Mononuclear cell (primary cell): ENCODE data around the gene RNASE4. TPM values are rescaled to one million over a fixed set of nuclear protein-coding genes. Genes with fewer than 3 reads are reported as not detected.
"Not testable (repeated sequence)": the region's sequence is repeated elsewhere in the genome, so short reads cannot be mapped to it uniquely, and the experiment has no call there.

Experiments
- H3K27me3 ChIP-seq: 2 replicates; pipeline ENCODE4 v1.6.0; 2011; ENCODE audit warnings: low read length, control low read depth; ENCODE audit not compliant: insufficient read depth
- H3K4me1 ChIP-seq: 2 replicates; pipeline ENCODE4 v1.5.1; 2011; ENCODE audit warnings: mild to moderate bottlenecking, low read length, control low read depth; ENCODE audit not compliant: insufficient read depth
- H3K4me3 ChIP-seq: 2 replicates; pipeline ENCODE4 v1.5.1; 2011; ENCODE audit warnings: mild to moderate bottlenecking, low read length, moderate library complexity
- H3K9me3 ChIP-seq: 2 replicates; pipeline ENCODE4 v1.5.1; 2011; ENCODE audit warnings: low read depth, mild to moderate bottlenecking, control low read depth, low read length
- total RNA-seq: library from RNA; depleted of rRNA; stranded (reverse); fragments of >200 nt; gene quantifications from one replicate; pipeline ENCODE4 v1.2.3, GENCODE V29; 2012

Gene RNASE4
- total RNA-seq, 1 donor, result 5.7 TPM

GRCh38 chr14:20707622-20708021, 23.3 kb downstream of the RNASE4 start:
- Histone ChIP-seq H3K4me3 (no peak overlapping the region), H3K9me3 (no peaks in the 10 kb centered on the region)

GRCh38 chr14:20711261-20711660, 26.9 kb downstream of the RNASE4 start:
- H3K9me3 ChIP-seq, result no peaks in the 10 kb centered on the region
- H3K4me3 ChIP-seq, result no peak overlapping the region
- no peaks in the 10 kb centered on the region for H3K27me3 ChIP-seq
- peaks cover 30% of the 10 kb centered on the region for H3K4me1 ChIP-seq

More at GRCh38 chr14:20707622-20708021, 23.3 kb downstream of the RNASE4 start:
- no peaks in the 10 kb centered on the region for H3K27me3 ChIP-seq
- H3K4me1 ChIP-seq, result no peaks in the 10 kb centered on the region

DNA sequence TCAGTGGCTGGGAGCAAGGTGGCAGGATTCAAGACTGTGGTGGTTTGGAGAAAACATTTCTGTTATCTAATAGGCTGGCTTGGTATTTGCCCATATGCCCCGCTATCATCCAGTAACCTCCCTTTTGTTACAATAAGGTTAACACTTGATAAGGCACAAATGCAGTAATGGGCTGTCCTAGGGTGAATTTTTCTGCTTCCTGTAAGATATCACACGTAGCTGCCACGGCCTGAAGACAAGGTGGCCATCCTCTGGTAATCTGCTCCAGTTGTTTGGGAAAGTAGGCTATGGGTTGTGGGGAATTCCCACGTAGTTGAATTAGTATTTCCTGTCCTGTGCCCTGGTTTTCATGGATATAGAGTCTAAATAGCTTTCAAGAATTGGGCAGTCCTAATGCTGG, 27.3 kb downstream of the RNASE4 start:
- Histone ChIP-seq H3K27me3 (no peaks in the 10 kb centered on the region), H3K4me3 (no peak overlapping the region), H3K9me3 (no peaks in the 10 kb centered on the region), H3K4me1 (peaks cover 31% of the 10 kb centered on the region)

GRCh38 chr14:20712904-20713303, 28.5 kb downstream of the RNASE4 start:
- Histone ChIP-seq H3K9me3 (no peaks in the 10 kb centered on the region), H3K4me1 (peaks cover 39% of the 10 kb centered on the region), H3K27me3 (no peaks in the 10 kb centered on the region), H3K4me3 (no peak overlapping the region)

DNA sequence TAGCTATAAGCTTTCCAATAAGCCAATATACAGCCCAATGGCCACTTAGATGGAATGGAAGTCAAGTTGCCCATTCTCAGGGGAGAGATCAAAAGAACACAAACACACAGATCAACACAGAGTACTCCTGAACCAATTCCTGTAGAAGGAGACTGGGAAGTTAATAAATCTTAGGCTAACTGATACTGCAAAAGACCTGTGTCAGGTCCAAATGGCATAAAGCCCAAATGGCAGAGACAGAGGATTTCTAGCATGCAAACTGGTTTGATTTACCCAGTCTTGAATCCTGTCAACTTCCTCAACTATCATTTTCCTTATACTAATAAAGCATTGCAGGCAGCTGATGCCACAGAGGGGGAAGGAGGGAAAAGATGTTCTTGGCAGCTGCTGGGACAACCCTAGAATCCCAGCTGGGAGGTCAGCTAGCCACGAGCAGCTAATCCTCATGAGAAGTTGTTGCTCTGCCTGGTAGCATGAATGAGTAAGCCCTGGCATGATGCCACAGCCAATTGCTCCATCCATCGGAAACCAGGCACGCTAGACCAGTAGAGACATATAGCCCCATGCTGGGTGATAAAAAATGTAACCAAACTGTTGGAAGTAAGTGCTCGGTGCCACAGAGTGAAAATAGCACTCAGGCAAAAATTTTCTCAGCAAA, 30.4 kb downstream of the RNASE4 start:
- no peaks in the 10 kb centered on the region for H3K27me3 ChIP-seq
- peaks cover 39% of the 10 kb centered on the region for H3K4me1 ChIP-seq
- no peak overlapping the region for H3K4me3 ChIP-seq
- H3K9me3 ChIP-seq, result no peaks in the 10 kb centered on the region

GRCh38 chr14:20719777-20720176, 35.4 kb downstream of the RNASE4 start:
- Histone ChIP-seq H3K4me1 (peaks cover 21% of the 10 kb centered on the region), H3K27me3 (peaks cover 15% of the 10 kb centered on the region), H3K9me3 (no peaks in the 10 kb centered on the region), H3K4me3 (no peak overlapping the region)

DNA sequence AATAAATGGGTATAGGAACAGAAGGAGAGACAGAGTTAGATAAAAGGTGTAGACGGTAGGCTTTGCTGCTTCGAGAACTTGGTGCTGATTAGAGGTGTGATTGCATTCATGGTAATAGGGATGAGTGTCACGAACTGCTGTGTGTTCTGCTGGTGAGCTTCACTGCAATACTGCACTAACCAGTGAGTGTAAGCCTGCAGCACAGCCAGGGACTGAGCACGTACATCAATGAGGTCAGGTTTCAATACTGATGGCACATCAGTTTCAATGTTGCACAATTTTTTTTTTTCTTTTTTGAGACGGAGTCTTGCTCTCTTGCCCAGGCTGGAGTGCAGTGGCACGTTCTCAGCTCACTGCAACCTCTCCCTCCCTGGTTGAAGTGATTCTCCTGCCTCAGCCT, 36.4 kb downstream of the RNASE4 start:
- Histone ChIP-seq H3K4me3 (no peak overlapping the region), H3K9me3 (no peaks in the 10 kb centered on the region), H3K27me3 (peaks cover 15% of the 10 kb centered on the region), H3K4me1 (peaks cover 16% of the 10 kb centered on the region)

DNA sequence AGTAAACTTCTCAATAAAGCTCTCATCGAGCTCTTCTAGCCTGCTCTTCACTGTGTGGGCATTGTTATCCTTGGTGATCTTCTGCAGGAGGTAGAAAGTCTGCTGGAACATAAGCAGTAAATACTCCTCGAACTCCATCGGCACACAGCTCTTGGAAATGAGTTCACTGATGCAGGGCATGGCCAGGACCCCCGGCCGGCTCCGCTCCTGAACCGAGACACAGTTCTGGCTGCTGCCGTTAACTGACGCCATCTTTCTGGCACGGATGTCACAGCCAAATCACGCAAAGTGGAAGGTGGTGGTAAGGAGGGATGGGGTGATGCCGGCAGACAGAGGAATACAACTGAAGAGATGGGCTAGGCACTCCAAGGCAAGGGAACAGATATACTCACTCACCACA, 37.7 kb downstream of the RNASE4 start:
- no peak overlapping the region for H3K4me3 ChIP-seq
- peaks cover 15% of the 10 kb centered on the region for H3K27me3 ChIP-seq
- no peaks in the 10 kb centered on the region for H3K9me3 ChIP-seq
- peaks cover 19% of the 10 kb centered on the region for H3K4me1 ChIP-seq

- Histone ChIP-seq H3K9me3 (no peaks in the 10 kb centered on the region), H3K4me1 (peaks cover 16% of the 10 kb centered on the region), H3K27me3 (peaks cover 17% of the 10 kb centered on the region), H3K4me3 (no peak overlapping the region)
Observed at GRCh38 chr14:20723488-20723887, 39.1 kb downstream of the RNASE4 start.

- not testable (repeated sequence) for H3K4me3 ChIP-seq, H3K9me3 ChIP-seq
- peaks cover 17% of the 10 kb centered on the region for H3K27me3 ChIP-seq
- peaks cover 16% of the 10 kb centered on the region for H3K4me1 ChIP-seq
Observed at GRCh38 chr14:20726121-20726520, 41.8 kb downstream of the RNASE4 start.

DNA sequence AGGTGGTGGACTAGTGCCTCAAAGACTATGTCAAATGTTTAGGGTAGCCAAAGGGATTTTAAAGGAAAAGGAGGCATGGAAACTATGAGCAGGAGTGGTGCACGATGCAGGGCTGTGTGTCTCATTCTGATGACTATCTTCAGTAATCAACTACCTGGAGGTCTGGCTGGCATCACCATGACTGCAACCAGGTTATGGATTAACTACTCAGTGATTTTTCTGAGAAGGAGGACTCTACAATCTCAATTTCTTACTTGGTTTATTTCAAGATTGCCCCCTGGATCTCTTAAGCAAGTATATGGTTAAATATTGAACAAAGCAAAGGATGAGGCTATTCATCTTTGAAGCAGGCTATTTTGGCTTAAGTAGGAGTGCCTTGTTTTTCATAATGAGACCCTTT, 42.2 kb downstream of the RNASE4 start:
- peaks cover 17% of the 10 kb centered on the region for H3K27me3 ChIP-seq
- no peaks in the 10 kb centered on the region for H3K9me3 ChIP-seq
- no peak overlapping the region for H3K4me3 ChIP-seq
- peaks cover 16% of the 10 kb centered on the region for H3K4me1 ChIP-seq

DNA sequence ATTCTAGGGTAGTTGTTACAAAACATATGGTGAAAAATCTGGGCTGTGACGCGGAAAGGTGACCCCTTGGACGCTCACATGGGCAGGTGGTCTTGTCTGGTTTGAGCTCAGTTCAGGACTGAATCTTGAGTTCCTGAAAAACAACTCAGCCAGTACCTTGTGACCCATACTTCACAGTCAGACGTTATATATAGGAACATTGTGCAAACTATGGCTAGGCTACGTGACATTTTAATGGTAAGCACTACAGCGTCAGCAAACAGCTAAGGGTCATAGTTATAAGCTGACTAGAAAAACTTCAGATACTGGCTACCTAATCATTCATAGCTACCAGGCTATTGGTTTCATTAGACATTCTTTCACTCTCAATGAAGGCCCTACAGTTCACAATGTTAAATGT, 46.5 kb downstream of the RNASE4 start:
- H3K9me3 ChIP-seq, result no peaks in the 10 kb centered on the region
- peaks cover 19% of the 10 kb centered on the region for H3K4me1 ChIP-seq
- H3K4me3 ChIP-seq, result no peak overlapping the region
- H3K27me3 ChIP-seq, result peaks cover 2% of the 10 kb centered on the region

DNA sequence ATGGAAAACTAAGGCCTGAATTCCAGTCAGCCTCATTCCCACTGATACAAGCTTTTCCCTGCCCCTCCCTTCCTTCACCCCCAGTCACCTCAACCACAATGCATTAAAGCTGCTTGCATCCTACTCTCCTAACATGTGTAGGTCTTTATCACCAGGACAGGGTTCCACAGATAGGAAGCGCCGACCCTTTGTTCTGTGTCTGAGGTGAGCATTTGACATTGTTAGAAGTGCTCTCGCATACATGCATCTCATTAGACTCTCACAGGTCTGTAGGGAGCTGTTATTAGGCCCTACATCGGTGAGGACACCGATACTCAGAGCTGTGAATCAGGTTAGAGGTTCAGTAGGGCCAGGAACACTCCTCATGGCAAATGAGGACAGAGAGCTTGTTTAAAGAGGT, 48.1 kb downstream of the RNASE4 start:
- Histone ChIP-seq H3K4me1 (peaks cover 6% of the 10 kb centered on the region), H3K4me3 (no peak overlapping the region), H3K9me3 (no peaks in the 10 kb centered on the region), H3K27me3 (peaks cover 2% of the 10 kb centered on the region)

- Histone ChIP-seq H3K27me3 (peaks cover 2% of the 10 kb centered on the region), H3K9me3 (no peaks in the 10 kb centered on the region), H3K4me1 (peaks cover 6% of the 10 kb centered on the region), H3K4me3 (no peak overlapping the region)
Observed at GRCh38 chr14:20732979-20733635, 48.7 kb downstream of the RNASE4 start.

GRCh38 chr14:20733684-20734429, 49.5 kb downstream of the RNASE4 start:
- Histone ChIP-seq H3K4me3 (no peak overlapping the region), H3K4me1 (peaks cover 6% of the 10 kb centered on the region), H3K27me3 (no peaks in the 10 kb centered on the region), H3K9me3 (no peaks in the 10 kb centered on the region)
